ENCODE data around the gene AK1. TPM values are rescaled to one million over a fixed set of nuclear protein-coding genes. Genes with fewer than 3 reads are reported as not detected.
A peak's percentile ranks its signal among the peaks of the same experiment; 100 is the strongest.

Gene AK1
- total RNA-seq, 1 experiment from 2014 or later, result 39.2 TPM

DNA sequence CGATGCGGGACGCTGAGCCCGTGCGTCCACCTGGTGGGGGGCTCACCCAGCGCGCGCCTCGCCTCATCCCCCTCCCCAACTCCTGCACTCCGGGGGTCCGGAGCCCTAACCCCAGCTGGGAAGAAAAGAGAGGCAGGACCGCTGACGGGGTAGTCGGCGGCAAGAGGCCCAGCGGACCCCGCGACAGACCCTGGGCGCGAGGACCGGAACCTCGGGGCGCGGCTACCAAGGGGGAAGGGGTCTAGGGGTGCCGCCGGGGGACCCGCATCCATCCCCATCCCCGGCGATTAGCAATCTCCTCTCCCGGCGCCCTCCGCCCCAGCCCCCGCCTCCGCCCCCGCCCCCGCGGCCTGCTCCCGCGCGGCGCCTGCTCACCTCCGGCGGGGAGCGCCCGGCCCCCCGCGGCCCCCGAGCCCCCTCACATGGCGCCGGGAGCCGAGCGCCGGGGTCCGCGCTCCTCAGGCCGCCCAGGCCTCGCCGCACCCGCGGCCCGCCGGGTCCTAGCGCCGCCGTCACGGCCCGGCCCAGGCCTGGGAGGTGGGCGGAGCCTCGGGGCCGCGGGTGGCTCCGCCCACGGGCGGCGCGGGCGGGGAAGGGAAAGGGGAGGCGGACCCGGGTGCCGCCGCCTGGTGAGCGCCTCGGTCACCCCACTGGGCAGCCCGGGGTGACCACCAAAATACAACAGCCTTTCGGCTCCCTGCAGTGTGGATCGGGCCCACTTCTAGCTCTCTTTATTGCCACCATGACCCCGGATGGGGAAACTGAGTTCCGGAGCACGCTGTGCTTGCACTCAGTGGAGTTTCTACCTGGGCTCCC, 21.9 kb upstream of the AK1 start, which contains the start of gene ST6GALNAC6:
TSS of gene ST6GALNAC6 (minus strand) at position 476 of the 816 bp plus-strand sequence. CDS start 1,622 bp downstream, outside the sequence.
- ChIA-PET CTCF (interaction anchor here (0.6 kb wide), 1 partner anchor 205 kb away, joined by 6 read pairs; no protein-coding TSS in a partner anchor), POLR2A (interaction anchor here (0.6 kb wide), 1 partner anchor 321 kb away, joined by 5 read pairs; no protein-coding TSS in a partner anchor)
- Mint-ChIP-seq H3K27ac (ENCODE audit: unreplicated experiment) (peak within 1 kb of the TSS; percentile 76), H3K4me1 (ENCODE audit: low read depth, unreplicated experiment) (peaks cover 11% of the 10 kb centered on the region), H3K27me3 (ENCODE audit: insufficient read depth, unreplicated experiment) (no peaks in the 10 kb centered on the region), H3K9me3 (ENCODE audit: unreplicated experiment) (peaks cover 2% of the 10 kb centered on the region), H3K4me3 (ENCODE audit: unreplicated experiment) (peak within 1 kb of the TSS; percentile 76), H3K36me3 (ENCODE audit: insufficient read depth, unreplicated experiment) (peaks cover 32% of the 10 kb centered on the region)
- Histone ChIP-seq H3K27me3 (replicated peaks; ENCODE audit: control insufficient read depth, insufficient read depth, low read length) (no peaks in the 10 kb centered on the region), H3K4me3 (ENCODE audit: low read depth, low read length) (peak within 1 kb of the TSS; percentile 91), H3K9me3 (peaks cover 3% of the 10 kb centered on the region; the same call in 1 of the 2 replicates), H3K4me1 (peaks cover 50% of the 10 kb centered on the region), H3K36me3 (ENCODE audit: control insufficient read depth, insufficient read depth, low read length) (peaks cover 7% of the 10 kb centered on the region)
- BruUV-seq (replicated peaks), result no TSS peak
- DNase-seq, result peak; percentile 62 to 85
- TF ChIP-seq, protein P1, sequence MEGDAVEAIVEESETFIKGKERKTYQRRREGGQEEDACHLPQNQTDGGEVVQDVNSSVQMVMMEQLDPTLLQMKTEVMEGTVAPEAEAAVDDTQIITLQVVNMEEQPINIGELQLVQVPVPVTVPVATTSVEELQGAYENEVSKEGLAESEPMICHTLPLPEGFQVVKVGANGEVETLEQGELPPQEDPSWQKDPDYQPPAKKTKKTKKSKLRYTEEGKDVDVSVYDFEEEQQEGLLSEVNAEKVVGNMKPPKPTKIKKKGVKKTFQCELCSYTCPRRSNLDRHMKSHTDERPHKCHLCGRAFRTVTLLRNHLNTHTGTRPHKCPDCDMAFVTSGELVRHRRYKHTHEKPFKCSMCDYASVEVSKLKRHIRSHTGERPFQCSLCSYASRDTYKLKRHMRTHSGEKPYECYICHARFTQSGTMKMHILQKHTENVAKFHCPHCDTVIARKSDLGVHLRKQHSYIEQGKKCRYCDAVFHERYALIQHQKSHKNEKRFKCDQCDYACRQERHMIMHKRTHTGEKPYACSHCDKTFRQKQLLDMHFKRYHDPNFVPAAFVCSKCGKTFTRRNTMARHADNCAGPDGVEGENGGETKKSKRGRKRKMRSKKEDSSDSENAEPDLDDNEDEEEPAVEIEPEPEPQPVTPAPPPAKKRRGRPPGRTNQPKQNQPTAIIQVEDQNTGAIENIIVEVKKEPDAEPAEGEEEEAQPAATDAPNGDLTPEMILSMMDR (IDR thresholded peaks at IDR 0.05; ENCODE audit: insufficient read depth in 1 of 2, low read depth in 1 of 2, low read length in 1 of 2, severe bottlenecking in 1 of 2, unreplicated experiment in 1 of 2), result no peak
- intact Hi-C loops (cut with micrococcal nuclease; ENCODE audit: unreplicated experiment), result no loop called here

DNA sequence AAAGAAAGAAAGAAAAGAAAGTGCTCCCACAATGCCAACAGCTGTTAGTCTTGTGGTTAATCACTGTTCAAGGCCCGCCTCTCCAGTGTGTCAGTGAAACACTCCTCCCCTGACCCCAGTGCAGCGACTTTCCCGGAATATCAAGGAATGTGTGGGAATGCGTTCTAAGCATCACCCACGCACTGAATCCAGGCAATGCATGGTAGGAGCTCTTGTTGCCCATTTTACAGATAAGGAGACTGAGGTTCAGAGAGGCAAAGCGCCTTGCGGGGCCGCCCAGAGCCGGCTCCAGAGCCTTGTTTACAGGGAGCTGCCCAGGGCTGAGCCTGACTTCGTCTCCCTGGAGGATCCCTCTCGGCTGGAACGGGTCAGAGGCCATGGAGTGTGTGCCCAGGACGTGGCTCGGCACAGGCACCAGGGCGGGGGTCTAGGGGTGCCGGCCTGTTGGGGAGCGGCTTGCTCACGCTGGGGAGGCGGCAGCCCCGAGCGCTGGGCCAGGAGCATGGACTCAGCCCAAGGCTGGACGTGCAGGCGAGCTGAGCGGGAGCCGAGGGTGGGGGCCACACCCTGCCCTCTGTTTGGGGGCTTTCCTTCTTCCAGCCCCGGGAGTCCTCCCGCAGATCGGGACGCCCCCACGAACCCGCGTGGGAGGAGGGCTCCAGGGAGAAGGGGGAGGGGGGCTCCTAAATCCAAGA, 21.1 kb upstream of the AK1 start:
- no TSS peak for BruUV-seq (replicated peaks)
- POLR2A ChIA-PET, result interaction anchor here (0.6 kb wide), 2 partner anchors 320 to 447 kb away, joined by 5 read pairs; partner anchors contain the start of genes LRSAM1 and RPL12
- intact Hi-C loops (cut with micrococcal nuclease; ENCODE audit: unreplicated experiment), result no loop called here
- H3K36me3 ChIP-seq (ENCODE audit: control insufficient read depth, insufficient read depth, low read length), result peaks cover 15% of the 10 kb centered on the region
- Mint-ChIP-seq H3K9me3 (ENCODE audit: unreplicated experiment) (peaks cover 10% of the 10 kb centered on the region), H3K27ac (ENCODE audit: unreplicated experiment) (peak overlapping the region; percentile 75), H3K27me3 (ENCODE audit: insufficient read depth, unreplicated experiment) (no peaks in the 10 kb centered on the region), H3K4me3 (ENCODE audit: unreplicated experiment) (peak overlapping the region; percentile 76), H3K4me1 (ENCODE audit: low read depth, unreplicated experiment) (peaks cover 11% of the 10 kb centered on the region), H3K36me3 (ENCODE audit: insufficient read depth, unreplicated experiment) (peaks cover 39% of the 10 kb centered on the region)
- TF ChIP-seq, protein P1 (IDR thresholded peaks at IDR 0.05; ENCODE audit: insufficient read depth in 1 of 2, low read depth in 1 of 2, low read length in 1 of 2, severe bottlenecking in 1 of 2, unreplicated experiment in 1 of 2), result no peak
- H3K9me3 ChIP-seq, result peaks cover 6% of the 10 kb centered on the region
- peaks cover 43% of the 10 kb centered on the region for H3K4me1 ChIP-seq
- no peaks in the 10 kb centered on the region for H3K27me3 ChIP-seq (replicated peaks; ENCODE audit: control insufficient read depth, insufficient read depth, low read length)
- peak in 1 of 2 experiments; percentile 39 for DNase-seq
- H3K4me3 ChIP-seq (ENCODE audit: low read depth, low read length), result peak overlapping the region; percentile 91
- CTCF ChIA-PET, result interaction anchor here (1.2 kb wide), 1 partner anchor 31 kb away, joined by 3 read pairs; no protein-coding TSS in a partner anchor

DNA sequence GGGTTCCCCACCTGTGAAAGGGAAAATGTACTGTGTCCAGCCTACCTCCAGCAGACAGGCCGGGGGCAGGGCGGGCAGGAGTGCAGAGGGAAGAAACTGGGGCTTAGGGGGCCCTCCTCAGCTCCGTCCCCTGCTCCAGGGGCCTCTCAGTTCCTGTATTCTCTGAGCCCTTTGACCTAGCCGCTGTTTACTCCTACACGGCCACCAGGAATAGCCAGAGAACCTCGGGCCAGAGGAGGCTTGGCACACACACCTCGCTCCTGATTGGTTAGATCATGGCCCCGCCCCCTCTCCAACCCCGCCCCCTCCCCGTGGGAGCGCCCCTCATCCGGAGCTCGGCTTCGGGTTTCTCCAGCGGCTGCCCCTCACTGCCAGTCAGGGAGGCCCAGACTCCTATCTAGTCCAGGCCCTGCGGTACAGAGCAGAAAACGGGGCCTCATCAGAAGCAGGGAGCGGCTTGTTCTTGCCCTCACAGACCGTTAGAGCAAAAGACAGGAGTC, 19.8 kb upstream of the AK1 start:
- no peak overlapping the region for H3K4me3 ChIP-seq (ENCODE audit: low read depth, low read length)
- H3K9me3 Mint-ChIP-seq (ENCODE audit: unreplicated experiment), result peaks cover 15% of the 10 kb centered on the region
- peaks cover 52% of the 10 kb centered on the region for H3K36me3 Mint-ChIP-seq (ENCODE audit: insufficient read depth, unreplicated experiment)
- CTCF ChIA-PET, result interaction anchor here (0.6 to 1.2 kb wide), 2 partner anchors 30 to 65 kb away, joined by 3 to 4 read pairs; no protein-coding TSS in a partner anchor
- peaks cover 19% of the 10 kb centered on the region for H3K9me3 ChIP-seq
- no TSS peak for BruUV-seq (replicated peaks)
- DNase-seq, result peak; percentile 76 to 91
- POLR2A ChIA-PET, result interaction anchor here (0.6 kb wide), 2 partner anchors 102 to 110 kb away, joined by 4 to 5 read pairs; no protein-coding TSS in a partner anchor
- H3K4me1 Mint-ChIP-seq (ENCODE audit: low read depth, unreplicated experiment), result peaks cover 11% of the 10 kb centered on the region
- peak overlapping the region; percentile 18 for H3K27ac Mint-ChIP-seq (ENCODE audit: unreplicated experiment)
- no peaks in the 10 kb centered on the region for H3K27me3 Mint-ChIP-seq (ENCODE audit: insufficient read depth, unreplicated experiment)
- H3K36me3 ChIP-seq (ENCODE audit: control insufficient read depth, insufficient read depth, low read length), result peaks cover 23% of the 10 kb centered on the region
- TF ChIP-seq, protein P1 (IDR thresholded peaks at IDR 0.05; ENCODE audit: insufficient read depth in 1 of 2, low read depth in 1 of 2, low read length in 1 of 2, severe bottlenecking in 1 of 2, unreplicated experiment in 1 of 2), result no peak
- H3K27me3 ChIP-seq (replicated peaks; ENCODE audit: control insufficient read depth, insufficient read depth, low read length), result no peaks in the 10 kb centered on the region
- intact Hi-C loops (cut with micrococcal nuclease; ENCODE audit: unreplicated experiment), result no loop called here
- peak overlapping the region; percentile 37 for H3K4me3 Mint-ChIP-seq (ENCODE audit: unreplicated experiment)
- H3K4me1 ChIP-seq, result peaks cover 40% of the 10 kb centered on the region
